Mesenchymal stem cell (in vitro differentiated cells and primary cell): ENCODE results near the gene DDAH2.

Source experiments
- DNase-seq: peaks from one replicate; pipeline ENCODE4 v3.0.0-alpha.2; 2013
- H2AFZ ChIP-seq: one replicate; pipeline ENCODE4 v1.6.1; 2013; ENCODE audit warnings: low read depth, mild to moderate bottlenecking, control low read depth, inconsistent platforms, low read length, moderate library complexity
- H2AK5ac ChIP-seq: 2 replicates; pipeline ENCODE4 v1.6.1; 2013; ENCODE audit warnings: low read length, moderate library complexity, mild to moderate bottlenecking, inconsistent platforms; ENCODE audit not compliant: severe bottlenecking
- H2BK120ac ChIP-seq: one replicate; pipeline ENCODE4 v1.6.1; 2013; ENCODE audit warnings: low read depth, mild to moderate bottlenecking, inconsistent platforms, low read length, moderate library complexity
- H2BK12ac ChIP-seq, 2 experiments: one replicate each; pipeline ENCODE4 v1.6.1; 2013; ENCODE audit warnings: inconsistent platforms in 2 of 2, low read length in 2 of 2, mild to moderate bottlenecking in 2 of 2, moderate library complexity in 2 of 2, control low read depth in 1 of 2
- H2BK15ac ChIP-seq: one replicate; pipeline ENCODE4 v1.6.1; 2013; ENCODE audit warnings: mild to moderate bottlenecking, low read depth, inconsistent platforms; ENCODE audit not compliant: poor library complexity, severe bottlenecking
- H2BK5ac ChIP-seq: 2 replicates; pipeline ENCODE4 v1.6.1; 2013; ENCODE audit warnings: low read depth, mild to moderate bottlenecking, low read length, control low read depth, inconsistent platforms; ENCODE audit not compliant: poor library complexity, severe bottlenecking
- H3K14ac ChIP-seq, 2 experiments: one replicate each; pipeline ENCODE4 v1.6.1; 2013; ENCODE audit warnings: inconsistent platforms in 2 of 2, low read length in 2 of 2, control low read depth in 1 of 2, mild to moderate bottlenecking in 1 of 2, moderate library complexity in 1 of 2
- H3K18ac ChIP-seq, 2 experiments: one replicate each; pipeline ENCODE4 v1.6.1; 2013; ENCODE audit warnings: inconsistent platforms in 2 of 2, low read length in 2 of 2, control low read depth in 1 of 2, low read depth in 1 of 2, mild to moderate bottlenecking in 1 of 2
- H3K23ac ChIP-seq, 2 experiments: one replicate each; pipeline ENCODE4 v1.6.1; 2013; ENCODE audit warnings: inconsistent platforms in 2 of 2, low read length in 2 of 2, mild to moderate bottlenecking in 2 of 2, moderate library complexity in 2 of 2, control low read depth in 1 of 2
- H3K27ac ChIP-seq: 2 replicates; pipeline ENCODE4 v1.5.1; 2013; ENCODE audit warnings: mild to moderate bottlenecking, moderate library complexity, low read length, control low read depth, inconsistent platforms; ENCODE audit not compliant: poor library complexity, severe bottlenecking
- H3K27me3 ChIP-seq, 2 experiments: 2 replicates each; pipeline versions ENCODE4 v1.6.1 to v1.7.0; 2013; ENCODE audit warnings: low read length in 2 of 2, mild to moderate bottlenecking in 2 of 2, moderate library complexity in 2 of 2, control low read depth in 1 of 2, inconsistent platforms in 1 of 2; ENCODE audit not compliant: control insufficient read depth in 1 of 2, insufficient read depth in 1 of 2
- H3K36me3 ChIP-seq, 2 experiments: 2 replicates each; pipeline versions ENCODE4 v1.6.1 to v1.7.0; 2013; ENCODE audit warnings: low read length in 2 of 2, control low read depth in 1 of 2, inconsistent platforms in 1 of 2, low read depth in 1 of 2, mild to moderate bottlenecking in 1 of 2; ENCODE audit not compliant: insufficient read depth in 2 of 2, control insufficient read depth in 1 of 2
- H3K4ac ChIP-seq, 2 experiments: one replicate each; pipeline ENCODE4 v1.6.1; 2013; ENCODE audit warnings: inconsistent platforms in 2 of 2, low read length in 2 of 2, mild to moderate bottlenecking in 2 of 2, moderate library complexity in 2 of 2, control low read depth in 1 of 2, low read depth in 1 of 2
- H3K4me1 ChIP-seq: 2 replicates; pipeline ENCODE4 v1.6.1; 2013; ENCODE audit warnings: low read depth, low read length, control low read depth; ENCODE audit not compliant: control insufficient read depth, insufficient read depth
- H3K4me2 ChIP-seq: 2 replicates; pipeline ENCODE4 v1.6.1; 2013; ENCODE audit warnings: low read length, mild to moderate bottlenecking, inconsistent platforms; ENCODE audit not compliant: poor library complexity, severe bottlenecking
- H3K4me3 ChIP-seq, 2 experiments: 2 replicates each; pipeline versions ENCODE4 v1.5.1 to v1.7.0; 2013; ENCODE audit warnings: low read length in 2 of 2, mild to moderate bottlenecking in 2 of 2, control low read depth in 1 of 2, low read depth in 1 of 2; ENCODE audit not compliant: insufficient read depth in 1 of 2
- H3K79me1 ChIP-seq: replicated peaks from 2 replicates; pipeline ENCODE4 v1.6.1; 2013; ENCODE audit warnings: mild to moderate bottlenecking, control low read depth, low read length, inconsistent platforms; ENCODE audit not compliant: poor library complexity, severe bottlenecking
- H3K9ac ChIP-seq: 2 replicates; pipeline ENCODE4 v1.7.0; 2013; ENCODE audit warnings: mild to moderate bottlenecking, low read length, moderate library complexity
- H3K9me3 ChIP-seq: 2 replicates; pipeline ENCODE4 v1.7.0; 2013; ENCODE audit warnings: mild to moderate bottlenecking, low read length; ENCODE audit not compliant: control insufficient read depth
- H4K8ac ChIP-seq: one replicate; pipeline ENCODE4 v1.6.1; 2013; ENCODE audit warnings: inconsistent platforms, mild to moderate bottlenecking, low read length, moderate library complexity
- H4K91ac ChIP-seq: one replicate; pipeline ENCODE4 v1.6.1; 2013; ENCODE audit warnings: mild to moderate bottlenecking, low read length, inconsistent platforms
- WGBS: methylation state at CpG from one replicate; pipeline ENCODE4 v1.1.7; 2013; ENCODE audit warnings: mixed read lengths; 5-methylcytosine and 5-hydroxymethylcytosine counted together

The DDAH2 gene

DNA sequence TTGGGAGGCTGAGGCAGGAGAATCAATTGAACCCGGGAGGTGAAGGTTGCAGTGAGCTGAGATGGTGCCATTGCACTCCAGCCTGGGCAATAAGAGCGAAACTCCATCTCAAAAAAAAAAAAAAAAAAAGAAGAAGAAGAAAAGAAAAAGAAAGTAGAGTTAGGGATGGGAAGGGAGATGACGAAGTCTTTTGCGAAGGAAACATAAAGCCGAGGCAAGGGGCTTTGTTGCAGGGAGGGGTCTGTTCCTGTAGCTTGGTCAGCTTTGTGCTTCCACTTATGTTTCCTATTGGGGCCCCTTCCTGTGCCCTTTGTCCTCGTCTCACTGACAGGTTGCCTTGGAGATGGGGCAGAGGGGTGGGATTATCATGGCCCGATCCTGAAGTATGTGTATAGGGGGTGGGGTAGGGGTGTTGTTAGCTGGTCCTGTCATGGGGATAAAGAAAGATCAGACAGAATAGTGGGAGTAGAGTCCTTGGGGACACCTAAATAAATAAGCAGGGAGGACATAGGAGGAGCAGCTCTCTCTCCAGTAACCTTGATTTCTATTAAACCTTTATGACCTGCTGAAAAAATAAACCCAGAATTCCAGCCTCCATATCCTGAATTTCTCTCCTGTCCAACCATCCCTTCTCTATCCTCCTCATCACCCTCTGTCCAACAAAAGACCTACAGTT, 8.4 kb upstream of the DDAH2 start:
- peak overlapping the region; percentile 47 for H2BK5ac ChIP-seq
- peak overlapping the region; percentile 83 for H2BK120ac ChIP-seq
- H3K4me2 ChIP-seq, result peak overlapping the region; percentile 25
- H3K4me1 ChIP-seq, result peaks cover 33% of the 10 kb centered on the region
- H3K23ac ChIP-seq, result no peak overlapping the region
- WGBS, result 21% methylated on average over 6 of the region's 7 CpGs
- peaks cover 16 to 31% of the 10 kb centered on the region in 2 experiments for H3K36me3 ChIP-seq
- H3K27me3 ChIP-seq, result no peaks in the 10 kb centered on the region
- H2AK5ac ChIP-seq, result peak overlapping the region; percentile 86
- no peak overlapping the region for H3K14ac ChIP-seq
- H4K8ac ChIP-seq, result peak overlapping the region; percentile 88
- H3K9ac ChIP-seq, result peak overlapping the region; percentile 100
- H3K18ac ChIP-seq, result peak overlapping the region; percentile 11 to 91
- peak overlapping the region; percentile 51 to 98 for H3K4ac ChIP-seq
- H3K4me3 ChIP-seq, result peak overlapping the region in 1 of 2 experiments; percentile 57
- peak overlapping the region; percentile 18 for H2BK15ac ChIP-seq
- H3K27ac ChIP-seq, result peak overlapping the region; percentile 89
- peaks cover 2% of the 10 kb centered on the region for H3K79me1 ChIP-seq
- H4K91ac ChIP-seq, result peak overlapping the region; percentile 85
- H2BK12ac ChIP-seq, result peak overlapping the region in 1 of 2 experiments; percentile 38
- no peaks in the 10 kb centered on the region for H3K9me3 ChIP-seq
- peak; percentile 82 for DNase-seq
- no peak overlapping the region for H2AFZ ChIP-seq

DNA sequence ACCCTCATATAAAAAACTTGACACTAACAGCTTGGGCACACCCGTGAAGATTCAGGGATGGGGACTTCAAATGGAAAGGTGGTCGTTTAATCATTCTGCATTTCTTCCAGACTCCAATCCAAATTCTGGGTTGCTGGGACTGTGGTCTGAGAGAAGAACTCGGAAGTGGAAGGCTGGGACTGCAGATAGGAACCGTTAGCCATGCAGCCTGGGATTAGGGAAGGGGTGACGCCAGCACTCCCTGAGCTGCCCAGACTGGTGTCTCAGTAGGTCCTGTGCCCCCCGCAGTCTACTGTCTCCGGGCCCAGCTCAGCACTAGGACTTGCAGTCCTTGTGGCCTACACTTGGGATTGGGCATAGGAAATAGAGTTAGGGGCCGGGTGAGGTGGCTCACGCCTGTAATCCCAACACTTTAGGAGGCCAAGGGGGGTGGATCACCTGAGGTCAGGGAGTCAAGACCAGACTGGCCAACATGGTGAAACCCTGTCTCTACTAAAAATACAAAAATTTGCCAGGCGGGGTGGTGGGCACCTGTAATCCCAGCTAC, 7.7 kb upstream of the DDAH2 start:
- Histone ChIP-seq H3K36me3 (peaks cover 21 to 31% of the 10 kb centered on the region in 2 experiments), H3K4ac (peak overlapping the region; percentile 98), H3K4me1 (peaks cover 33% of the 10 kb centered on the region), H3K27ac (peak overlapping the region; percentile 59), H2AK5ac (peak overlapping the region; percentile 71), H3K14ac (peak overlapping the region; percentile 89 to 96), H4K91ac (peak overlapping the region; percentile 85), H3K27me3 (no peaks in the 10 kb centered on the region), H4K8ac (peak overlapping the region; percentile 88), H3K4me3 (peak overlapping the region in 1 of 2 experiments; percentile 100), H3K23ac (peak overlapping the region in 1 of 2 experiments; percentile 81), H2BK15ac (peak overlapping the region; percentile 77), H2BK12ac (peak overlapping the region; percentile 94 to 99), H2BK5ac (no peak overlapping the region), H3K79me1 (peaks cover 2% of the 10 kb centered on the region), H3K9ac (peak overlapping the region; percentile 100), H2AFZ (no peak overlapping the region), H3K18ac (peak overlapping the region; percentile 87 to 98), H3K4me2 (peak overlapping the region; percentile 72), H2BK120ac (peak overlapping the region; percentile 83), H3K9me3 (no peaks in the 10 kb centered on the region)
- no peak for DNase-seq
- WGBS, result 47% methylated on average over 8 of the region's 10 CpGs

DNA sequence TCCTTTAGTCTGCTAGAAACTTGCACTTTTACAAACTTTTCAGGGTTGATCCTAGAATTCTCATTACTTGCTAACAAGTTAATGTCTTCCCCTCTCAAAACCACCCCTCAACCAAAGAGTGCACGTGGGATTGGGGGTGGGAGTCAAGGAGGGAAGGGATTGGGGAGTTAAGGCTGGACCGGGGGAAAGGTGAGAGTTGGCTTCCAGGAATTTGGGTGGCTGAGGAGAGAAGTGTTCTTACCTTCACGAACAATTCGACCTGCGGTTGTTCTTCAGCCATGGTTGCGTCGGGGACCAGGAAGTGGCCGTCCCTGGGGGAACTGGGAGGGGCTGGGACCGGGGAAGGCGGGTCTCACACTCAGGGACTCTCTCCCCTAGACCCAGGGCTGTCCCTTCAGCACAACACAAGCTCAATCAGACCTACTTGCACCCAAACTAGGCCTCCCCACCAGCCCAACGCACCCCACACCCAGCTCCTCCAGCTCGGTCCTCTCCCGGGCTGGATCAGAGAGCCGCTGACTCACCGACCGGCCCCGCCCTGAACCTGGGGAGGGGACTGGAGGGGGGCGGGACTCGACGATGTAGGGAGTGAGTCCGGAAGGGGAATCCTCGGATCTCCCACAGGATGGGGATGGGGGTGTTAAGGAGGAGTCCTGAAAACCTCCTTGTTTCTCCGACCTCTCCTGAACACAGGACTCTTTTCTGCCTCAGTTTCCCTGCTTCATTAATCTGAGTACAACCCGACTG, 7.1 kb upstream of the DDAH2 start, which contains the start of gene CLIC1:
Gene CLIC1 (minus strand): TSS at position 510 of the 747 bp plus-strand sequence. CDS start 230 bp downstream, at position 280.
- peak; percentile 91 for DNase-seq
- peak within 1 kb of the TSS; percentile 77 for H2BK15ac ChIP-seq
- no peaks in the 10 kb centered on the region for H3K27me3 ChIP-seq
- peak within 1 kb of the TSS; percentile 97 for H3K27ac ChIP-seq
- no peaks in the 10 kb centered on the region for H3K9me3 ChIP-seq
- peak within 1 kb of the TSS in 1 of 2 experiments; percentile 81 for H3K23ac ChIP-seq
- peak within 1 kb of the TSS; percentile 47 for H2BK5ac ChIP-seq
- peak within 1 kb of the TSS; percentile 91 to 98 for H3K18ac ChIP-seq
- H3K36me3 ChIP-seq, result peaks cover 26 to 33% of the 10 kb centered on the region in 2 experiments
- H4K8ac ChIP-seq, result peak within 1 kb of the TSS; percentile 88
- peaks cover 2% of the 10 kb centered on the region for H3K79me1 ChIP-seq
- H3K4me2 ChIP-seq, result peak within 1 kb of the TSS; percentile 72
- H3K14ac ChIP-seq, result peak within 1 kb of the TSS; percentile 89 to 98
- H2BK12ac ChIP-seq, result peak within 1 kb of the TSS; percentile 94 to 99
- H4K91ac ChIP-seq, result peak within 1 kb of the TSS; percentile 96
- H2AK5ac ChIP-seq, result peak within 1 kb of the TSS; percentile 86
- 0% methylated on average over 10 of the region's 24 CpGs for WGBS
- peak within 1 kb of the TSS; percentile 83 for H2BK120ac ChIP-seq
- peak within 1 kb of the TSS; percentile 67 to 100 for H3K4me3 ChIP-seq
- H3K4me1 ChIP-seq, result peaks cover 33% of the 10 kb centered on the region
- H2AFZ ChIP-seq, result no peak within 1 kb of the TSS
- H3K4ac ChIP-seq, result peak within 1 kb of the TSS; percentile 98
- H3K9ac ChIP-seq, result peak within 1 kb of the TSS; percentile 100
